ENCODE measurements around the gene NMT2. TPM values are rescaled to one million over a fixed set of nuclear protein-coding genes. Genes with fewer than 3 reads are reported as not detected.

The NMT2 gene
- total and polyA plus RNA-seq, 2 donors (not counting 1 experiment from before 2014, with no cell fraction given) = 16.6 to 21.0 TPM

GRCh38 chr10:15180736-15181135 lies 12.2 kb upstream of the NMT2 start:
- H3K79me2 ChIP-seq (ENCODE audit: control insufficient read depth, insufficient read depth, low read length) = no peaks in the 10 kb centered on the region
- TF ChIP-seq EZH2 (IDR thresholded peaks at IDR 0.05; ENCODE audit: low read length, missing control alignments) (no peak), CTCF (conservative IDR thresholded peaks at IDR 0.05 in 1 of 2, IDR thresholded peaks at IDR 0.05 in 1 of 2; ENCODE audit: low read depth in 1 of 2, low read length in 2 of 2) (no peak)
- H3K4me2 ChIP-seq (ENCODE audit: extremely low read depth, insufficient read depth, low read length) = no peak overlapping the region
- no peak for DNase-seq (ENCODE audit: low read depth in 2 of 2)
- H3K9ac ChIP-seq (ENCODE audit: insufficient read depth, low read length) = no peak overlapping the region
- no peak overlapping the region for H3K4me3 ChIP-seq (replicated peaks in 1 of 4; ENCODE audit: control extremely low read depth in 1 of 4, insufficient read depth in 1 of 4, low read depth in 3 of 4, low read length in 4 of 4)
- no peak overlapping the region for H2AFZ ChIP-seq (ENCODE audit: low read length)
- H4K20me1 ChIP-seq (ENCODE audit: control insufficient read depth, extremely low read depth, insufficient read depth, low read length) = no peaks in the 10 kb centered on the region
- H3K9me3 ChIP-seq (ENCODE audit: control insufficient read depth, insufficient read depth, low read depth, low read length) = no peaks in the 10 kb centered on the region
- H3K27me3 ChIP-seq (ENCODE audit: control insufficient read depth, insufficient read depth, low read length) = no peaks in the 10 kb centered on the region
- H3K27ac ChIP-seq (ENCODE audit: insufficient read depth, low read length) = no peak overlapping the region
- H3K36me3 ChIP-seq (ENCODE audit: control insufficient read depth, insufficient read depth, low read length) = no peaks in the 10 kb centered on the region
- no peaks in the 10 kb centered on the region for H3K4me1 ChIP-seq (ENCODE audit: control insufficient read depth, extremely low read depth, insufficient read depth, low read length)

GRCh38 chr10:15176269-15176668 lies 7.8 kb upstream of the NMT2 start:
- Histone ChIP-seq H3K36me3 (ENCODE audit: control insufficient read depth, insufficient read depth, low read length) (no peaks in the 10 kb centered on the region), H3K4me3 (replicated peaks in 1 of 4; ENCODE audit: control extremely low read depth in 1 of 4, insufficient read depth in 1 of 4, low read depth in 3 of 4, low read length in 4 of 4) (no peak overlapping the region), H3K9ac (ENCODE audit: insufficient read depth, low read length) (no peak overlapping the region), H3K9me3 (ENCODE audit: control insufficient read depth, insufficient read depth, low read depth, low read length) (no peaks in the 10 kb centered on the region), H3K4me2 (ENCODE audit: extremely low read depth, insufficient read depth, low read length) (no peak overlapping the region), H3K27ac (ENCODE audit: insufficient read depth, low read length) (no peak overlapping the region), H4K20me1 (ENCODE audit: control insufficient read depth, extremely low read depth, insufficient read depth, low read length) (no peaks in the 10 kb centered on the region), H3K4me1 (ENCODE audit: control insufficient read depth, extremely low read depth, insufficient read depth, low read length) (no peaks in the 10 kb centered on the region), H2AFZ (ENCODE audit: low read length) (no peak overlapping the region), H3K27me3 (ENCODE audit: control insufficient read depth, insufficient read depth, low read length) (no peaks in the 10 kb centered on the region), H3K79me2 (ENCODE audit: control insufficient read depth, insufficient read depth, low read length) (no peaks in the 10 kb centered on the region)
- no peak for DNase-seq (ENCODE audit: low read depth in 2 of 2)
- TF ChIP-seq EZH2 (IDR thresholded peaks at IDR 0.05; ENCODE audit: low read length, missing control alignments) (no peak), CTCF (conservative IDR thresholded peaks at IDR 0.05 in 1 of 2, IDR thresholded peaks at IDR 0.05 in 1 of 2; ENCODE audit: low read depth in 1 of 2, low read length in 2 of 2) (no peak)

- no peaks in the 10 kb centered on the region for H3K79me2 ChIP-seq (ENCODE audit: control insufficient read depth, insufficient read depth, low read length)
- H2AFZ ChIP-seq (ENCODE audit: low read length) = no peak overlapping the region
- no peak for DNase-seq (ENCODE audit: low read depth in 2 of 2)
- no peak overlapping the region for H3K4me2 ChIP-seq (ENCODE audit: extremely low read depth, insufficient read depth, low read length)
- H3K4me1 ChIP-seq (ENCODE audit: control insufficient read depth, extremely low read depth, insufficient read depth, low read length) = no peaks in the 10 kb centered on the region
- H3K27ac ChIP-seq (ENCODE audit: insufficient read depth, low read length) = no peak overlapping the region
- no peaks in the 10 kb centered on the region for H3K27me3 ChIP-seq (ENCODE audit: control insufficient read depth, insufficient read depth, low read length)
- H3K9ac ChIP-seq (ENCODE audit: insufficient read depth, low read length) = no peak overlapping the region
- H3K4me3 ChIP-seq (replicated peaks in 1 of 4; ENCODE audit: control extremely low read depth in 1 of 4, insufficient read depth in 1 of 4, low read depth in 3 of 4, low read length in 4 of 4) = no peak overlapping the region
- H4K20me1 ChIP-seq (ENCODE audit: control insufficient read depth, extremely low read depth, insufficient read depth, low read length) = no peaks in the 10 kb centered on the region
- no peaks in the 10 kb centered on the region for H3K9me3 ChIP-seq (ENCODE audit: control insufficient read depth, insufficient read depth, low read depth, low read length)
- no peak for TF ChIP-seq EZH2 (IDR thresholded peaks at IDR 0.05; ENCODE audit: low read length, missing control alignments)
- no peak for TF ChIP-seq CTCF (conservative IDR thresholded peaks at IDR 0.05 in 1 of 2, IDR thresholded peaks at IDR 0.05 in 1 of 2; ENCODE audit: low read depth in 1 of 2, low read length in 2 of 2)
- H3K36me3 ChIP-seq (ENCODE audit: control insufficient read depth, insufficient read depth, low read length) = no peaks in the 10 kb centered on the region
These were observed 7.1 kb upstream of the NMT2 start for GRCh38 chr10:15175587-15175986.

Data from fibroblast of lung (primary cell).